Measurements from ENCODE around the gene PRKAG2. TPM values are rescaled to one million over a fixed set of nuclear protein-coding genes. Genes with fewer than 3 reads are reported as not detected.

The PRKAG2 gene
- total RNA-seq, 1 donor: 21.2 TPM

- no peak for DNase-seq (ENCODE audit: low read depth)
- H3K4me3 ChIP-seq (ENCODE audit: low read depth, low read length): no peak overlapping the region
- TF ChIP-seq CTCF (IDR thresholded peaks at IDR 0.05; ENCODE audit: insufficient read depth, low read depth, low read length): no peak
Observed at GRCh38 chr7:151671514-151671913, 205.4 kb downstream of the PRKAG2 start.

GRCh38 chr7:151669762-151670161 is 207.2 kb downstream of the PRKAG2 start:
- no peak for TF ChIP-seq CTCF (IDR thresholded peaks at IDR 0.05; ENCODE audit: insufficient read depth, low read depth, low read length)

GRCh38 chr7:151666886-151667285 is 210.0 kb downstream of the PRKAG2 start:
- no peak for DNase-seq (ENCODE audit: low read depth)
- H3K4me3 ChIP-seq (ENCODE audit: low read depth, low read length): no peak overlapping the region
- no peak for TF ChIP-seq CTCF (IDR thresholded peaks at IDR 0.05; ENCODE audit: insufficient read depth, low read depth, low read length)

More at GRCh38 chr7:151669762-151670161, 207.2 kb downstream of the PRKAG2 start:
- no peak for DNase-seq (ENCODE audit: low read depth)
- H3K4me3 ChIP-seq (ENCODE audit: low read depth, low read length): no peak overlapping the region

- no peak overlapping the region for H3K4me3 ChIP-seq (ENCODE audit: low read depth, low read length)
- TF ChIP-seq CTCF (IDR thresholded peaks at IDR 0.05; ENCODE audit: insufficient read depth, low read depth, low read length): no peak
- peak; percentile 92 for DNase-seq (ENCODE audit: low read depth)
Observed at GRCh38 chr7:151665368-151665767, 211.5 kb downstream of the PRKAG2 start.

GRCh38 chr7:151664268-151664667 is 212.6 kb downstream of the PRKAG2 start:
- H3K4me3 ChIP-seq (ENCODE audit: low read depth, low read length): no peak overlapping the region
- DNase-seq (ENCODE audit: low read depth): no peak
- TF ChIP-seq CTCF (IDR thresholded peaks at IDR 0.05; ENCODE audit: insufficient read depth, low read depth, low read length): no peak

- H3K4me3 ChIP-seq (ENCODE audit: low read depth, low read length): no peak overlapping the region
- DNase-seq (ENCODE audit: low read depth): no peak
- no peak for TF ChIP-seq CTCF (IDR thresholded peaks at IDR 0.05; ENCODE audit: insufficient read depth, low read depth, low read length)
Observed at GRCh38 chr7:151663382-151664100, 213.4 kb downstream of the PRKAG2 start.

All from fibroblast of villous mesenchyme (primary cell).